HG03060 (cell line): Measurements from ENCODE around the gene TPRN.

ENCODE experiments used
- ATAC-seq: cut with Tn5 transposase; IDR thresholded peaks from one replicate; pipeline ENCODE4 v1.9.1; 2021; ENCODE audit warnings: low read depth, moderate number of reproducible peaks; ENCODE audit not compliant: unreplicated experiment

TPRN gene

DNA sequence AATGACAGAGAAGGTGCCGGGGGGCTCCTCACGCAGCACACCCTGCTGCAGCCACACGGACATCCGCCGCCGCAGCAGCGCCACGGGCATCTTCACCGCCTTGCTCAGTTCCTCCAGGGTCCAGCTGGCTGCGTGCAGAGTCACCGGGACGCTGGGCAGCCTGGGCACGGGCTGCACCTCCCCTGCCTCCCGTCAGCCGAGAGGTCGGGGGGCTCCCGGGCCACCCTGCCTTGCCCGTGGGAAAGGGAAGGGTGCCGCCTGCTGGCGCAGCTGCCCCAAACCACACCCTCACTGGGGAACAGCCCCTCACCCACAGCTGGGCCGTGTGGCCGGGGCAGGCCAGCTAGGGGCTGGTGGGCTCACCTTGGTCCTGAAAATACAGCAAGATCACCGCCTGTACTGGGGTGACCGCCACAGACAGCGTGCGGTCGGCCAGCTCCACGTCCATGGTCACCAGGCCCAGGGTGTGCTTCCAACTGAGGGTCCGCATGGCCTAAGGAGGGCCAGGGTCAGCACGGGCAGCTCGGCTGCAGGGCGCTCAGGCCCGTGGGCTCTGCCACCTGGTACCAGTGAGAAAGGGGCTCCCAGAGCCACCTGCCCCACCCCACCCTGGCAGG, 25.1 kb downstream of the TPRN start:
- ATAC-seq: no peak

DNA sequence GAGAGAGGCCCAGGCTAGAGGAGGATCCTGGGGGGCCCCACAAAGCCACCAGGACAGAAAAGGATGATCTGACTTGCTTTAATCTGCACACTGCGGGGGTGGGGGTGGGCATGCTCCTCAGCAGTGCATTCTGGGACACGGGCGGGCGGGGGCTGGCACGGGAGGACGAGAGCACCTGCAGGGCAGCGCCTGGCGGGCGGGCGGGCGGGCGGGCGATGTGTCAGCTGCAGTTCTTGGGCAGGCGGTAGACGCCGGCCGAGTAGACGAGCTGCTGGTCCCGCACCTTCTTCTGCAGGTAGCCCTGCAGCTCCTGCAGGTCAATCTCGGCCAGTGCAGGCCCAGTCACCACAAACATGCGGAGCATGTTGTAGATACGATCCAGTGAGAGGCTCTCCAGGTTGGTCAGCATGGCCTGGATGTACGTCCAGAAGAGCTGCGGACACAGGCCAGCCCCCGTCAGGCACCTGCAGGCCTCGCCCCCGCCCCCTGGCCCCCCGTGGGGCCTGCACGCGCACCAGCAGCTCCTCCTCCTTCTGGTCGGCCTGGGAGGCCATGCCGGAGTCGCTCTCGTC, 25.7 kb downstream of the TPRN start:
- no peak for ATAC-seq

DNA sequence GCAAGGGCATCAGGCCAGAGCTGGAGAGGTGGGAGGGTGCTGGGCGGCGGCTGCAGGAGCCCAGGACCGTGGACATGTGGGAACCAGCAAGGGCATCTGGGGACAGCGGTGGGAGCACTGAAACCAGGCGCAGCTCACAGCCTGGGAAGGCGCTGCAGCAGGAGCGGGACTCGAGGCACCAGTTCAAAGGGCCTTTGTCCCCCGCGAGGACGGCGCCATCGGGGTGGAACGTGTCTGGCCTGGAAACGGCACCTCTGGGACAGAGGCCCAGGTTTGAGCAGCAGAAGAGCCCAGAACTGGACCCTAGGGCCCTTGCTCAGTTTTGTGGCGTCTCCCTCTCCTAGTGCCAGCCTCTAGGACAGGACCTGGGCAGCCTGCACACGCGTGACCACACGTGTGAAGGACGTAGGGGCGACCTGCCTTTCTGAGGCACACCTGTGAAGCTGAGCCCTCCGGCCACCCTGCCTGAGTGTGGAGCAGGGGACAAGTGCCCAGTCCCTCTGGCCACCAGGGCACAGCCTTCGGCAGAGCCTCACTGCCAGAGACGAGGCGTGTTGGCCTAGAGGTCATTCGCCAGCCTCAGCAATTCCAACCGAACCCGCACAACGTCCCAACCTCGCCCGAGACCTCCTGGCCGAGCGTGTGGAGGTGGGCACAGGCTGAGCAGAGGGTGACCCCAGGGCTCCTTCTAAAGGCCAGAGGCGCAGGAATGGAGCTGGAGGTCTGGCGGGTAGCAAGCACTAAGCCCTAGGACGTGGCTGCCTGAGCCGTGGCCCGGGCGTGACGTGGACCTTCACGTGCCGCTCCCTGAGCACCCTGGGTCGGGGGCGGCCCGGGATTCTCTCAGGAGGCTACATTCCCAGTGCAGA, 26.5 kb downstream of the TPRN start:
- ATAC-seq: no peak

DNA sequence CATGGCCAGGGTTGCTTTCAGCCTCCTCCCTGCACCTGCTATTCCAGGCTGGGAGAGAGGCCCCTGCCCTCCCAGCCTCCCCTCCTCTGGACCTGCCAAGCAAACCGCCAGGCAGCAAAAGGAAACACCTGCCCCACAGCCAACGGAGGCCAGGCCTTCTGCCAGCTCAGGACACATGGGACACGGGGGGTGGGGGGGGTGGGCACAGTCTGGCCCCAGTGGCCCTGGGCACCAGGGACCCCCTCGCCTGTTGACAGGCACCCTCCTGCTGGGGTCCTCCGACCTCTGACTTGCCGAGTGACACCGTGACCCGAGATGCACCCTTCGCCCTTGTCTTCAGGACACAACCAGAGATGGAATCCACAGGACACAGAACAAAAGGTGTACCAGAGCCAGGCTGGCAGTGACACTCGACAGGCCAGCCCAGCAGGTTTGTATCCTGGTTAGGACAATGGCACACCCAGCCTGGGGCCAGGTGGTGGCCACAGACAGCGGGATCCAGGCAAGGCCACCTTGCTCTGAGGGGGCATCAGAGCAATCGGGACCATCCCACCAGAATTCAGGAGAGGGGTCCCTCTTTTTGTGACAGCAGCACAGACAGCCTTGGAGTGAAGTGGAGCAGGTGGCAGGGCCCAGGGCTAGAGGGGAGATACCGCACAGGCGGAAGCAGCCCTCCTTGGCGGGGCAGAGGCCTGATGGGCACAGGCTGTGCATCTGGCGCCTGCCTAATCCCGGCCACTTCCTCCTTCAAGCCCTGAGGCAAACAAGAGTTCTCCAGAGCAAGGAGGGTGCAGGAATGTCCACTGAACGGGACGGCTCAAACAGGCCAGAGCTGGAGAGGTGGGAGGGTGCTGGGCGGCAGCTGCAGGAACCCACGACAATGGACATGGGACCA, 27.4 kb downstream of the TPRN start:
- no peak for ATAC-seq

DNA sequence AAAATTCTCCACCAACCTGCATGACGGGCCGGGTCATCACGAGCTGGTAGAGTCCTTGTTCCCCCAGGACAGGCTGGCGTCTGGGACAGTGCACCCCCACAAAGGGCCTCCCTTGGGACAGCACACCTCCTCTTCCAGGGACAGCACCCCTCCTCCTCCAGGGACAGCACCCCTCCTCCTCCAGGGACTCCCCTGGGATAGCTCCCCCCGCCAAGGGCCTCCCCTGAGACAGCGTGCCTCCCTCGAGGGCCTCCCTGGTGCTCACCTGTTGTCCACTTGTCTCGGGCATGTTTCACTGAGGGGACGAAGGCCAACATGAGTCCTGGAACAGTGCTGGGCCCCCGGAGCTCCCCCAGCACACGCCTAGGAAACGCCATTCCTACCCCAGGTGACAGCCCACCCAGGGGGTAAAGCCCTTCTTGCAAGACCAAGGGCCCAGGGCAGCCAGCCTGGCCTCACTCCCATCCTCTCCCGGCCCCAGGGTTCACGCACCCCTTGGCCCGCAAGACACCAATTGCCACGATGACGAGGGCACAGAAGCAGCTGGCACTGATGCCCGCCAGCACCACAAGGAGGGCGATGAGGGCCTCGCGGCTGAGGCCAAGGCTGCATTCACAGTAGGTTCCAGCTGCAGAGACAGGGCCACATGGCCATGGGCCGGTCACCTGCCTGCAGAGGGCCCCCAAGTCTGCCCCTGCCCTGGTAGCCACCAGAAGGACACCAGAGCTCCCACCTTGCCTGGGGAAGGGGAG, 29.2 kb downstream of the TPRN start:
- ATAC-seq: no peak

DNA sequence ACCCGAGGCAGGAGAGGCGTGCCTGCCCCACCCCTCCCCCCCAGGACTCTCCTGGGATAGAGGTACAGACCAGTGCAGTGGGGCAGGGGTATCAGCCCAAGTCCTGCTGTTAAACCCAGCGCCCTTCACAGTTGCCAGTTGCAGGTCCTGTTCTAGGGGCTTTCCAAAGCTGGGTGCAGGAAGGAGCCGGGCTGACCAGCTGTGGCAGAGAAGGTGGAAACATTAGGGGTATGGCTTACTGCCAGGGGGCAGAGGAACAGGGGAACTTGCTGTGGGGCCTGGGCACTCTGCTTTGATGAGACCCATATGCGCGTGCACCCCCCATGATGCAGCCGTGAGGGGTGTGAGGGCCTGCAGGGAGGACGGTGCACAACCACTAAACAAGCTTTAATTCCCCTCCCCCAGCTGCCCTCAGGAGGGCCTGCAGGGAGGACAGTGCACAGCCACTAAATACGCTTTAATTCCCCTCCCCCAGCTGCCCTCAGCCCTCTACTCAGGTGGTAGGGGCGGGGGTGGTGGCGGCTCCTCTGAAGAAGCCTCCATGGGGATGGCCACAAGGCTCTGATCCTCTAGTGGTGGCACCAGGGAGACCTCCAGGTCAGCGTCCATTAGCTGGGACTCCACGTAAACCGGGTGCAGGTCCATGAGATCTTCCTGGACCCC, 29.9 kb downstream of the TPRN start:
- no peak for ATAC-seq

DNA sequence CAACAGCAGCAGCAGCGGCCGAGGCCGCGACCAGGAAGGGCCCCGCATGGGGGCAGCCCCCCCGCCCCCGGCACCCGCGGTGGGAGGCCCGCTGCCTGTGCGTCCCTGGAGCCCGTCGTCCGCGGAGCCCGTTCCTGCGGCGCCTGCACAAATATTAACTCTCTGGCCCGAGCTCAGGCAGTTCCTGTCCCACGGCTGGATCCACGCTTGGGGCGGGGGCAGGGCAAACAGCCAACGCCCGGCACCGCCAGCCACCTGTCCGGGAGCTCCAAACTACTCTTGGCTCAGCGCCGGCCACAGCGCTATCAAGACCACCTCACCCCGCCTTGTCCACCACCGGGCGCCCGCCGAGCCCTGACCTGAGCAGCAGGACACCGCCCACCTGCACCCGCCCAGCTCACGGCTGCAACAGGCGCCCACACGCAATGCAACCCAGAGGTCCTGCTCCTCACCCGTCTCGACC, 30.6 kb downstream of the TPRN start, which contains the start of gene LRRC26:
TSS of gene LRRC26 (minus strand) at position 156 of the 463 bp plus-strand sequence. CDS start at position 48, 108 bp downstream.
- no peak for ATAC-seq

DNA sequence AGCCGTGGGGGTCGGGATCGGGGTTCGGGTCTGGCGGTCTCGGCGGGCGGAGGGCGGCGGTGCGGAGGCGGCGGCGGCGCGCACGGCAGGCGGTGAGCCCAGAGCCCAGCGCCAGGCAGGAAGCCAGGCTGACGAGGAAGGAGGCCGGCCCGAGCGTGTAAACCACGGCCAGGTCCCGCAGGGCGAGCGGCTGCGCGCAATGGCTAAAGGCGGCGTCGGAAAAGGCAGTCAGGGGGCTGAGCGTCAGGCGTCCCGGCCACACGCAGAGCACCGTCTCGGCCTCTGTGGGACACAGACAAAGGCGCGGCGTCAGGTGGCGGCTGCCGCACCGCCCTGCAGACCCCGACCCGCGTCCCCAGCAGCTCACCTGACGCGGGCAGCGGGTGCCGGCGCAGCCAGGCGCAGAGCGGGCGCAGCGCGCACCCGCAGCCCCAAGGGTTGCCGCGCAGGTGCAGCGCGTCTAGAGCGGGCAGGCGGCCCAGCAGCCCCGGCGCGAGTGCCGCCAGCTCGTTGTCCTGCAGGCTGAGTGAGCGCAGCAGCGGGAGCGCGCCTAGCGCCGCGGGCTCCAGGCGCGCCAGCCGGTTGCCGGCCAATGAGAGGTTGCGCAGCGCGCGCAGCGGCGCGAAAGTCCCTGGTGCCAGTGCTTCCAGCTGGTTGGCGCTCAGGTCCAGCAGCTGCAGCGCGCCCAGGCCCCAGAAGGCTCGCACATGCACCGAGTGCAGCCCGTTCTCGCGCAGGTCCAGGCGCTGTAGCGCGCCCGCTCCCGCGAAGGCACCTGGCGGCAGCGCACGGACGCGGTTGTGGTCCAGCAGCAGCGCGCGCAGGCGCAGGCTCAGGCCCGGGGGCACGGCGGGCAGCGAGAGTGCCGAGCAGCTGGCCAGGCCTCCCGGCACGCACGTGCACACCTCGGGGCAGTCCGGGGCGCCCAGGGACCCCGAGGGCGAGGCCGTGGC, 31.4 kb downstream of the TPRN start:
- no peak for ATAC-seq

DNA sequence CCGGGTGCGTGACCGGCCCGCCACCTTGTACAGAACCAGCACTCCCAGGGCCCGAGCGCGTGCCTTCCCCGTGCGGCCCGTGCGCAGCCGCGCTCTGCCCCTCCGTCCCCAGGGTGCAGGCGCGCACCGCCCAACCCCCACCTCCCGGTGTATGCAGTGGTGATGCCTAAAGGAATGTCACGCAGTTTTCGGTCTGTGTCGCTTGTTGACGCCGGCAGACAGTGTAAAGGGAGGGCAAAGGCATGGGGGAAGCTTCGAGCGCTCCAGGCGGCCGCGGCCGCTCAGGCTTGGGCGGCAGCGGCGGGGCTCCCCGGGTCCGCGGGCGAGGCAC, 32.0 kb downstream of the TPRN start:
- ATAC-seq: no peak

DNA sequence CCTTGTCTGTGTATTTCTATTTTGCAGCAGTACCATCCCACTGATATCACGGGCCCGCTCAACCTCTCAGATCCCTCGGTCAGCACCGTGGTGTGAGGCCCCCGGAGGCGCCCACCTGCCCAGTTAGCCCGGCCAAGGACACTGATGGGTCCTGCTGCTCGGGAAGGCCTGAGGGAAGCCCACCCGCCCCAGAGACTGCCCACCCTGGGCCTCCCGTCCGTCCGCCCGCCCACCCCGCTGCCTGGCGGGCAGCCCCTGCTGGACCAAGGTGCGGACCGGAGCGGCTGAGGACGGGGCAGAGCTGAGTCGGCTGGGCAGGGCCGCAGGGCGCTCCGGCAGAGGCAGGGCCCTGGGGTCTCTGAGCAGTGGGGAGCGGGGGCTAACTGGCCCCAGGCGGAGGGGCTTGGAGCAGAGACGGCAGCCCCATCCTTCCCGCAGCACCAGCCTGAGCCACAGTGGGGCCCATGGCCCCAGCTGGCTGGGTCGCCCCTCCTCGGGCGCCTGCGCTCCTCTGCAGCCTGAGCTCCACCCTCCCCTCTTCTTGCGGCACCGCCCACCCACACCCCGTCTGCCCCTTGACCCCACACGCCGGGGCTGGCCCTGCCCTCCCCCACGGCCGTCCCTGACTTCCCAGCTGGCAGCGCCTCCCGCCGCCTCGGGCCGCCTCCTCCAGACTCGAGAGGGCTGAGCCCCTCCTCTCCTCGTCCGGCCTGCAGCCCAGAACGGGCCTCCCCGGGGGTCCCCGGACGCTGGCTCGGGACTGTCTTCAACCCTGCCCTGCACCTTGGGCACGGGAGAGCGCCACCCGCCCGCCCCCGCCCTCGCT, 32.6 kb downstream of the TPRN start:
- ATAC-seq: no peak

DNA sequence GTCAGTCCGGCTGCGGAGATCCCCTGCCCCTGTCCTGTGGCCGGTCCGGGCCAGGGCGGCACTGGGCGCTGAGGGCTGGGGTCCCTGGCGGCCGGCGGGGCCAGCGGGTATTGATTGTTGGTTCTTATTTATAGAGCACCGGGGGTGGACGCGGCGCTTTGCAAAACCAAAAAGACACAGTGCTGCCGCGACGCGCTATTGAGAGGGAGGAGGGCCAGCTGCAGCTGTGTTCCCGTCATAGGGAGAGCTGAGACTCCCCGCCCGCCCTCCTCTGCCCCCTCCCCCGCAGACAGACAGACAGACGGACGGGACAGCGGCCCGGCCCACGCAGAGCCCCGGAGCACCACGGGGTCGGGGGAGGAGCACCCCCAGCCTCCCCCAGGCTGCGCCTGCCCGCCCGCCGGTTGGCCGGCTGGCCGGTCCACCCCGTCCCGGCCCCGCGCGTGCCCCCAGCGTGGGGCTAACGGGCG, 33.2 kb downstream of the TPRN start:
- ATAC-seq: no peak

DNA sequence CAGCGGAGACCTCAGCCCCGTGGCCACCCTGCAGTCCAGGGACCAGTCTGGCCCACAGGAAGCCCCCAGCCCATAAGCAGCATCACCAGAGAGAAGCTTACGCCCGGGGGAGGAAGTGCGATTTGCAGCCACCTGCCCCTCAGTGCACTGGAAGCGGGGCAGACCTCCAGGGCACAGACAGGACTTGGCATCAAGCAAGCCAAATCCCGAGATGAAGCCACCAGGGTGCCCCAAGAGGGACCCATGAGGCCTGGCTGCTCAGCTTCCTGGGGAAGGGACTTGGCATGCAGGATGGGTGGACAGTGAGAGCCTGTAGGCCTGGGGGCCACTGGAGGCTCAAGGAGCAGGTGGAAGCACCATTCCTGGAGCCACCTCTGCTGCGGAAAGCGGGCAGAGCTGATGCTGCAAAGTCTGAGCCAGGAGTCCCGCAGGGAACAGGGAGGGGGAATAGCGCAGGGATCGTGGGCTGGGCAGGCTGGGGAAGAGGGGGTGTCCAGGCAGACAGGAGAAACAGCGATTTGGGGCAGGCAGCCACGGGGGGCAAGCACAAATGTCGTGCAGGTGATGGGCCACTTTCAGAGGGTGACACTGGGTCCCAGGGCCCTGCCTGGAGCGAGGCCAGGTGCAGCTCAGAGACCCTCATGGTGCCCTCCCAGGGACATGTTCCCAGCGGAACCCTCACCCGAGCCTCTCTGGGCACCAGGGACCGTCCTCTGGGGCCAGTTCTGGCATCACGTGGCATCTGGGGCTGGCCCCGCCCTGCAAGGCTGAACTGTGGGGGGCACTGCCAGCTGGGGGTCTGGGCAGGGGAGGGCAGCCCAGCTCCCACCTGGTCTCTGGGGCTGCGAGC, 33.9 kb downstream of the TPRN start:
- no peak for ATAC-seq

DNA sequence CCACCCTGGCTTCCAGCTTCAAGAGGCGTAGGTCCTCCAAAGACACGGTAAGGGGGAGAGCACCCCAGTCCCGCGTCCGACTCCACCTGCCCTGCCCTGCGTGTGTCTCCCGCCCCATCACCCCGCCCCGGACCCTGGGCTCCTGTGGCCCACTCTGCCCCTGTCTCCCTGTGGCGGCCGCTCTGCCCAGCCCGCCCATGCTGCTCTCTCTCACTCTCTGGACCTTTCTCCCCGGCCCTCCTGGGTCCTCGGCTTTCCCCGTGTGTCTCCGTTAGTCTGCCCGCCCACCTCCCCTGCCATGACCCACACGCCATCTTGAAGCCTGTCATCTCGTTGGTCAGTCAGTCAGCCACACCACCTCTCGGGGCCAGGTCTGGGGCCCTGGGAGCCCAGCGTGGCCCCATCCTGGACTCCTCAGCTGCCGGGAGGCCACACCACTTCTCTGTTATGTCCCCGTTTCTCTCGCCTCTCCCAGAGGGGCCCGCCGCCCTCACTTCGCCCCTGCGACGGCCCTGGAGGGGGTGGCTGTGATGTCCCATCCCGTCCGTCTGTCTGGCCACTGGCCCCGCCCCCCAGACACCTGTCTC, 35.2 kb downstream of the TPRN start:
- no peak for ATAC-seq

DNA sequence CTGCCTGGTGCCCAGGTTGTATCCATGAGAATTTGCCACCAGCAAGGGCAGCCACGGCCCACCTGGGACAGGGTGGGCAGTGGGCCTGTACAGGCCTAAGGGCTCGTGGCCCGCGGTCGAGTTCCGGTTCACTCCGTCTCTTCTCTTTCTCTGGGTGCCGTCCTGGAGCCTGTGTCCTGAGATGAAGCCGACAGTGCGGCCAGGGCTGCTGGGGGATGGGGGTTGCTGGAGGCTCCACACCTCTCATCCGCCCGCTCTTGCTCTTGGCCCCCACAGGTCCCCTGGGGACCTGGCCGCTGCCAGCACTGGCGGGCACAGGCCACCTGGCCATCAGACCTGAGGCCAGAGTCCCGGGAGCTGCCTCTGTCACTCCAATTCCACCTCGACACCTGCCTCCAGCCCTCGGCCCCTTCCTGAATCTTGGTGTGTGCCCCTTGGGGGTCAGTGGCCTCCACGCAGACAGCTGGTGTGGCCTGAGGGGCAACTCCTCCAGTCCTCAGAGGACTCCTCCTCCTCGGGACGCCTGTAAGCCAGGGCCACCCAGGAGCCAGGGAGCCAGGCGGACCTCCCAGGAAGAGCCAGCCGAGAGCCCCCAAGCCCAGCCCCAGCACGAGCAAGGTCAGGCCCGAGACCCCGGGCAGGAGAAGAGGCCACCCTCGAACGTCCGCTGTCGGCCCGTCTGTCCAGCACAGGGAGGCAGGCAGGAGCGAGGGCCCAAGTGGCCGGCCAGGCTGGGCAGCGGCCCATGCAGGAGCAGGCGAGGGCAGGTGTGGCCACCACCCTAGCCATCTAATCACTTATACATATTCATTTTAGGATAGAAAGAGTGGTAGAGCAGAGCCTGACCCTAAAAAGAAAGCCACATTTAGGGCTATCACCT, 35.9 kb downstream of the TPRN start:
- ATAC-seq: no peak

DNA sequence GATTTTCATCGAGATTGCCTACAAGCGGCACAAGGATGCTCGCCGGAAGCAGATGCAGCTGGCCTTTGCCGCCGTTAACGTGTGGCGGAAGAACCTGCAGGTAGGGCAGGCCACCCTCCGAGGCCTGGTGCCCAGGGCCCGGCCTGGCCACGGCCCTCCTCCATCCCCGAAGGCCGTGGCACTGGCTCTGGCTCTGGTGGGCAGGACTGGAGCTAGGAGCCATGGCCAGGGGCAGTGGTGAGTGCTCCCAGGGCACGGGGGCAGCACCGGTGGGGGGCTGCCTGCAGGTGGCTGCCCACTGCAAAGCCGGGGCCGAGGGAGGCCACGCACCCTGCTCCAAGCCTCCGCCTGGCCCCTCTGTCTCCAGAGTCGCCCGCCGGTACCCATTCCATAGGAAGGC, 36.7 kb downstream of the TPRN start:
- ATAC-seq: no peak
